Body of pancreas (tissue), 4 donors: Measurements from ENCODE around the gene STOML1.

Experiments used
- POLR2A ChIP-seq, 3 donors: fragments of 450-650 bp; IDR thresholded peaks; one replicate each; pipeline ENCODE4 v1.6.1; 2016; ENCODE audit warnings: antibody characterized with exemption in 3 of 3, mild to moderate bottlenecking in 2 of 3
- TF ChIP-seq, protein P1 (sequence below), 7 experiments: fragments of 450-650 bp in 4 of 7; fragments of 200-600 bp in 3 of 7; sonication (generic) in 3 of 7; IDR thresholded peaks; one replicate each; pipeline ENCODE4 v1.5.1; 2016 to 2019; ENCODE audit warnings: antibody characterized with exemption in 7 of 7

DNA sequence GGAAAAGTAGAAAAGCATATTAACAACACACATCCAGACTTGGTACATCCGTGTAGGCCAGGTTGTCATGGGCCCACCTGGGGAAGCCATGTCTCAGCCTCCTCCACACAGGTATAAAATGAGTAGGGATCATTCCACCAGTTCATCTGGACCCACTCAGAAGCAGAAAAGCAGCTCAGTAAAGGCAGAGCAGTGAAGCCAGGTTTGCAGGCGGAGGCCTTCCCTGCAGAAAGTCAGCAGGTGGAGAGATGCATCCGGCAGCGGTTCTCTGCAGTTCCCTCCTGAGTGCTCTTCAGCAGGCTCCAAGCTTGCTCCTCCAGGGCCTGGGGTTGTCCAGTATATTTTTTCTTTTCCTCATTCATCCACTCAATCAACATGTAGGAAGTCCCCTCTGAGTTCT is 43.7 kb downstream of the STOML1 start:
- TF ChIP-seq, protein P1, sequence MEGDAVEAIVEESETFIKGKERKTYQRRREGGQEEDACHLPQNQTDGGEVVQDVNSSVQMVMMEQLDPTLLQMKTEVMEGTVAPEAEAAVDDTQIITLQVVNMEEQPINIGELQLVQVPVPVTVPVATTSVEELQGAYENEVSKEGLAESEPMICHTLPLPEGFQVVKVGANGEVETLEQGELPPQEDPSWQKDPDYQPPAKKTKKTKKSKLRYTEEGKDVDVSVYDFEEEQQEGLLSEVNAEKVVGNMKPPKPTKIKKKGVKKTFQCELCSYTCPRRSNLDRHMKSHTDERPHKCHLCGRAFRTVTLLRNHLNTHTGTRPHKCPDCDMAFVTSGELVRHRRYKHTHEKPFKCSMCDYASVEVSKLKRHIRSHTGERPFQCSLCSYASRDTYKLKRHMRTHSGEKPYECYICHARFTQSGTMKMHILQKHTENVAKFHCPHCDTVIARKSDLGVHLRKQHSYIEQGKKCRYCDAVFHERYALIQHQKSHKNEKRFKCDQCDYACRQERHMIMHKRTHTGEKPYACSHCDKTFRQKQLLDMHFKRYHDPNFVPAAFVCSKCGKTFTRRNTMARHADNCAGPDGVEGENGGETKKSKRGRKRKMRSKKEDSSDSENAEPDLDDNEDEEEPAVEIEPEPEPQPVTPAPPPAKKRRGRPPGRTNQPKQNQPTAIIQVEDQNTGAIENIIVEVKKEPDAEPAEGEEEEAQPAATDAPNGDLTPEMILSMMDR (IDR thresholded peaks at IDR 0.05), result no peak
- TF ChIP-seq POLR2A (IDR thresholded peaks at IDR 0.05), result no peak
